ENCODE measurements around the gene SCARF2.

- TF ChIP-seq CTCF (IDR thresholded peaks at IDR 0.05): no peak
- no peak for TF ChIP-seq POLR2A (IDR thresholded peaks at IDR 0.05)
Measured at GRCh38 chr22:20449819-20450550, 12.4 kb upstream of the SCARF2 start.

Measured in testis (tissue), 2 donors.